Stimulated activated CD4-positive, alpha-beta T cell treated with anti-CD3 and anti-CD28 coated beads, Interleukin-4, amount 100 ng/mL, for 24 hours (primary cell): Measurements from ENCODE around the gene GCAT.

ENCODE experiments used
- DNase-seq: peaks from one replicate; pipeline ENCODE4 v3.0.0-alpha.2; 2020

GCAT gene

GRCh38 chr22:37846433-37846832 is 38.7 kb downstream of the GCAT start:
- no peak for DNase-seq

DNA sequence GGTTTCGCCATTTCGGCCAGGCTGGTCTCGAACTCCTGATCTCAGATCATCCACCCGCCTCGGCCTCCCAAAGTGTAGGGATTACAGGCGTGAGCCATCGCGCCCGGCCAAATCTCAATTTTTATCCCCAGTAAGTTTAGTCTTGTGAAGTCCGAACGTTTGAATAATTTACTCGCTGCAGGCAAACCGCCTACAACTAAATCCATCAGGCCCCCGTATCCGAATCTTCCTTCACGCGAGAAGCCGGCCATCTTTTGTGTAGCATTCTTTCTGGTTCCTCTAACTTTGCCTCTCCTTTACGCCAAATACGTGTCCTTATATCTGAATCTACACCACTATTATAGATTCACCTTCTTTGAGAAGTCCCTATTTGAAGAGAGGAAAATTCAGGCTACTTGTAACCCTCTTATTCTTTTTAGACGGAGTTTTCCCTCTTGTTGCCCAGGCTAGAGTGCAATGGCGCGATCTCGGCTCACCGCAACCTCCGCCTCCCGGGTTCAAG is 40.9 kb downstream of the GCAT start:
- DNase-seq, result peak; percentile 15

- DNase-seq, result peak; percentile 91
These were observed 41.5 kb downstream of the GCAT start, which contains the start of gene EIF3L for GRCh38 chr22:37849089-37849751. Gene EIF3L (plus strand): TSS chr22:37849419. CDS start chr22:37849450, 31 bp downstream.

GRCh38 chr22:37850801-37851200 is 43.1 kb downstream of the GCAT start:
- DNase-seq, result no peak

DNA sequence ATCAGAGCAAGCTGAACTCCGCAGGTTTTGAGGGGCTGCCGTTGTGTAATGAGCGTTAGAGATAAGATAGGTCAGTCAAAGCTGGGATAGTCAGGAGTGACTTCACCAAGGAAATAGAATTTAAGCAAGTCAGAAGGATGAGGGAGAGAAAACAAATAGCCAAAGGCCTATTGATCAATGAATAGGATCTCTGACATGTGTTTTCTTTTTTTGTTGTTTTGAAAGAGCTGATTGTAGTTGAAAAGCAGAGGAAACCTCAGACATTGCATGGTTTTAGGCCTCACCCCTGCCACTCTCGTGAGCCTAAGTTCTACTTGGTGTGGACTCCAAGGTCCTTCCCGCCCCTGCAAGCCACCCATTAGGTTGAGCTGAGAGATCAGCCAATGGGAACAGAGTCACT is 44.7 kb downstream of the GCAT start:
- no peak for DNase-seq

DNA sequence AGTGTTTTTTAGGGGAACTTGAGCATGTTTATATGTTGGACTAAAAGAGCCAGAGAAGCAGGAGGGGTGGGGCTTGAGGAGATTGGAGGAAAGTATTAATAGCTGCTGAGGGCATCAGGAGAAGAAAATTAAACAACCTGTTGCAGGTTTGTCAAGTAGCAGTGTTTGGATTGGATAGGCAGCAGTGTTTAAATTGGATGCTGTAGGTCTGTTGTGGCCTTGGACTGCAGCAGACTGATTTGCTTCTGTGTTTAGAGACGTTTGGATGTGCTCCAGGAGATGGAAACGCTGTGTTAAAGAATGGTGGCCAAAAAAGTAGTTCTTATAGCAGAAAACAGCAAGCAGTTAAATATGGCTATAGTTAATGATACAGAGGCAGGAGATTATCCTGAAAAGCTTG is 47.2 kb downstream of the GCAT start:
- DNase-seq, result no peak

GRCh38 chr22:37855462-37855861 is 47.7 kb downstream of the GCAT start:
- no peak for DNase-seq

DNA sequence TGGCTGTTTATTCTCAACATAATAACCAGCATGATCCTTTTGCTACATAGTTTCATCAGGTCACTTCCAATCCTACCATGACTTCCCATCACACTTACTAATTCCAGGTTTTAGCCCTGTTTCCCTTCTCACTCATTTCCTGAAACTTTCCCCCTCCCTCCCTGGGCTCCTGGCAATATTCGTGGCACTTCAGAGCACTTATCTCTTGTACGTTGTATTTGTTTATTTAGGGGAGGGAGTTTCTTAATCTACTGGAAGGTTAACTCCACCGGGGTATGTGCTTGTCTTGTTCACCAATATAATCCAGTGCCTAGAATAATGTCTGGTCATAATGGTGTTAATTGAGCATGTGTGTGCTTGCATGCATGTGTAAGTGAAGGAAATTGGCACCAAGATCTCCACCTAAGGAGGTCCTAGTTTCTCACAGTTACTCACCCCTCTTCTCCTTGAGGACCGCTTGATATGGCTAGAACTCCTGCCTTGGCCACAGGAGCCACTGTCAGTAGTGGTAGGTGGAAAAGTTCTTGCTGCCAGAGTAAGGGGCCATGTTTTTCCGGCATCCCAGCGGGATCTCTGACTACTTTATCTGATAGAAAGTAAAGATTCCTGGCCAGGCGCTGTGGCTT is 53.2 kb downstream of the GCAT start:
- no peak for DNase-seq

DNA sequence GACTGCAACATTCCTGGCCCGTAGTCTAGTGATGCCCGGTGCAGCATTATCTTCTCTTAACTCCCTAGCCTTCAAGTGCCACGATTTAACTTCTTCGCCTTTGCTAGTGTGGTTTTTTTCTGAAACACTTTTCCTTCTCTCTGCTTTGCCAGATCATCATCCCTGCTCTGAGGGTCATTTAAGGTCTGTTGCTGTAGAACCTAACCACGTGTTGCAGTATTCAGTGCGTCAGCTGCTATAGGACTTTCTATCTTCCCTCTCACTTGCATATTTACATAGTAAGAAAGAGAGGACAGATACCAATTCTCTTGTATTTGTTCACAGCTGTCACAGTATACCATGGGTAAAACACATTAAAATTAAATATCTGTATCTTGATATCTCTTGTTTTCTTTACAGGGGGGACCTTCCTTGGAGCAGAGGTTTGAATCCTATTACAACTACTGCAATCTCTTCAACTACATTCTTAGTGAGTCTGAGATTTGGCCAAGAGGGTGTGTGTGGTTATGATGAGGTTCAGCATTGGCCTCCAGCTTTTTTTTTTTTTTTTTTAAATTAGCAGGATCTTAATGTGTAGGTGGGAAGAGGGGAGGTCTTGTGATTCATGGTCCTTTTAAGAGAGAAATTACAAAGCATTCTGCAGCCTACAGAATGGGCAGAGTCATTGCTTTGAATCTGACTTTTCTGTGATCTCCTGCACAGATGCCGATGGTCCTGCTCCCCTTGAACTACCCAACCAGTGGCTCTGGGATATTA is 55.0 kb downstream of the GCAT start:
- no peak for DNase-seq

- no peak for DNase-seq
These were observed 57.8 kb downstream of the GCAT start for GRCh38 chr22:37865510-37865909.
